Fibroblast of villous mesenchyme (primary cell): ENCODE data around the gene CRKL. TPM values are rescaled to one million over a fixed set of nuclear protein-coding genes. Genes with fewer than 3 reads are reported as not detected.
A peak's percentile ranks its signal among the peaks of the same experiment; 100 is the strongest.

Experiments
- DNase-seq: peaks from one replicate; pipeline ENCODE4 v3.0.0-alpha.2; 2010; ENCODE audit warnings: low read depth
- H3K4me3 ChIP-seq: 2 replicates; pipeline ENCODE4 v1.5.1; 2011; ENCODE audit warnings: low read depth, mild to moderate bottlenecking, low read length
- total RNA-seq: library from RNA; depleted of rRNA; stranded (reverse); fragments of >200 nt; gene quantifications from 2 replicates; pipeline ENCODE4 v1.2.3, GENCODE V29; 2012
- TF ChIP-seq, protein P1 (sequence below): IDR thresholded peaks from 2 replicates; pipeline ENCODE4 v1.5.1; 2012; ENCODE audit warnings: low read depth, mild to moderate bottlenecking, low read length; ENCODE audit not compliant: insufficient read depth

Gene CRKL
- total RNA-seq, 1 donor: 57.4 TPM

- TF ChIP-seq, protein P1, sequence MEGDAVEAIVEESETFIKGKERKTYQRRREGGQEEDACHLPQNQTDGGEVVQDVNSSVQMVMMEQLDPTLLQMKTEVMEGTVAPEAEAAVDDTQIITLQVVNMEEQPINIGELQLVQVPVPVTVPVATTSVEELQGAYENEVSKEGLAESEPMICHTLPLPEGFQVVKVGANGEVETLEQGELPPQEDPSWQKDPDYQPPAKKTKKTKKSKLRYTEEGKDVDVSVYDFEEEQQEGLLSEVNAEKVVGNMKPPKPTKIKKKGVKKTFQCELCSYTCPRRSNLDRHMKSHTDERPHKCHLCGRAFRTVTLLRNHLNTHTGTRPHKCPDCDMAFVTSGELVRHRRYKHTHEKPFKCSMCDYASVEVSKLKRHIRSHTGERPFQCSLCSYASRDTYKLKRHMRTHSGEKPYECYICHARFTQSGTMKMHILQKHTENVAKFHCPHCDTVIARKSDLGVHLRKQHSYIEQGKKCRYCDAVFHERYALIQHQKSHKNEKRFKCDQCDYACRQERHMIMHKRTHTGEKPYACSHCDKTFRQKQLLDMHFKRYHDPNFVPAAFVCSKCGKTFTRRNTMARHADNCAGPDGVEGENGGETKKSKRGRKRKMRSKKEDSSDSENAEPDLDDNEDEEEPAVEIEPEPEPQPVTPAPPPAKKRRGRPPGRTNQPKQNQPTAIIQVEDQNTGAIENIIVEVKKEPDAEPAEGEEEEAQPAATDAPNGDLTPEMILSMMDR: no peak
- DNase-seq: no peak
- no peak overlapping the region for H3K4me3 ChIP-seq
Observed at GRCh38 chr22:20976291-20976877, 59.2 kb downstream of the CRKL start.

DNA sequence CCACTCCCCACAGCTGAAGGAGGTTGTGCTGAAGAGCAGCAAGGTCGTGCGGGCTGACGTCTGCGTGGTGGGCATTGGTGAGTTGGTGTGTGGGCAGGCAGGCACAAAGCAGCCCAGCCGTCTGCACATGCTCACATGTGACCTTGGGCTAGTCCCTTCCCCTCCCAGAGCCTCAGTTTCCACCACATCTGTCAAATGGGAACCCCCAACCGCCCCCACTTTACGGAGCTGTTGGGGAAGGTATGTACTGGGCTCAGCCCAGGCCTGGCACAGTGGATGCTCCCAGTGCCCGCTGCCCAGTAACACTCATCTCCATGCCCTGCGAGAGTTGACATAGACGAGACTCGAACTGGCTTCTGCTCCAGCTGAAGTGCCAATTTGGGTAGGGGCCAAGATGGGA lies 59.8 kb downstream of the CRKL start:
- DNase-seq: no peak
- no peak overlapping the region for H3K4me3 ChIP-seq
- TF ChIP-seq, protein P1: no peak

DNA sequence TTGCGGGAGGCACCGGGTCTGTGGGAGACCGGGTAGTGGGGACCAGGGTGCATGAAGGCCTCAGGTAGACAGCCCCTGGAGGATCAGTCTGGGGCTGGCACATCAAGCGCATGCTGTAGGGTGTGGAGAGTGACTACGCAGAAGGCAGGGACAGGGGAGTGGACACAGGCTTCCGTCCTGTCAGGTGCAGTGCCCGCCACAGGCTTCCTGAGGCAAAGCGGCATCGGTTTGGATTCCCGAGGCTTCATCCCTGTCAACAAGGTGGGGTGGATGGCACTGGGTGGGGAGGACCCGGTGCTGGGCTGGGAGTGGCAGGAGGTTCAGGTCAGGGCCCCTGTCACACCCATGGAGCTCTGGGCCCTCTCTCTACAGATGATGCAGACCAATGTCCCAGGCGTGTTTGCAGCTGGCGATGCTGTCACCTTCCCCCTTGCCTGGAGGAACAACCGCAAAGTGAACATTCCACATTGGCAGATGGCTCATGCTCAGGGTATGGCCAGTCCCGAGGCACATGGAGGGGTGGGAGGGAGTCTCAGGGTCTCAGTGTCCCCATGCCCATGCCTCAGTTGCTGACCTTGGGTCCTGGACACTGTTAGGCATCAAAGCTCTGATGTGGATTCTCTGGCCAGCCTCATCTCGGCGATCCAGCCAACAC lies 60.4 kb downstream of the CRKL start:
- TF ChIP-seq, protein P1: no peak
- no peak for DNase-seq
- no peak overlapping the region for H3K4me3 ChIP-seq

DNA sequence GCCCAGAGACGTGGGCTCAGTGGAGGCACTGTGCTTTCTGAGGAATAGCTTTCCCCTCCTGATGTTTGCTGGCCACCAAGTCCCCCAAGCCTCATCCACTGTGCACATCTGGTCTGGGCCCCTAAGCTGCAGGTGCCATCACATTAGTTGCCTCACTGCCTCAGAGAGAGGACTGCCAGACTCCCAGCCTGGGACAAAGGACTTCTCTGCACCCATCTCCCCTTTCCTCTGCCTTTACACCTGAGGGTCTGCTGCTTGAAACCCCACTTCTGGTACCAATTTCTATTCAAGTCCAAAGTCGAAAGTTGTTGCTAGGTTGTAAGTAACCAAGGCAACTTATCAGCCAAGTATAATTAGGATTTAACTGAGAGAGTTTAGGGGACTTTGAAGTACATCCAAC lies 61.2 kb downstream of the CRKL start:
- H3K4me3 ChIP-seq: no peak overlapping the region
- TF ChIP-seq, protein P1: no peak
- DNase-seq: no peak

GRCh38 chr22:20979243-20979809 lies 62.1 kb downstream of the CRKL start:
- peak; percentile 80 for DNase-seq
- peak overlapping the region; percentile 18 for H3K4me3 ChIP-seq
- TF ChIP-seq, protein P1: no peak

GRCh38 chr22:20979940-20980453 lies 62.8 kb downstream of the CRKL start:
- TF ChIP-seq, protein P1: no peak
- DNase-seq: no peak
- H3K4me3 ChIP-seq: peak overlapping the region; percentile 18
